Thyroid gland (tissue), 4 donors: ENCODE data around the gene SERPINA9. TPM values are rescaled to one million over a fixed set of nuclear protein-coding genes. Genes with fewer than 3 reads are reported as not detected.

ENCODE experiments used
- DNase-seq, 2 donors: peaks; one replicate each; pipeline ENCODE4 v3.0.0-alpha.2; 2019
- H3K27ac ChIP-seq, 3 donors: fragments of 200-600 bp; sonication (generic); 1 replicate in 2 of 3; 2 replicates in 1 of 3; pipeline ENCODE4 v1.5.1; 2016 to 2019; ENCODE audit warnings: mild to moderate bottlenecking in 1 of 3, moderate library complexity in 1 of 3
- H3K27me3 ChIP-seq: fragments of 200-600 bp; sonication (generic); one replicate; pipeline ENCODE4 v1.5.1; 2019
- H3K36me3 ChIP-seq, 2 donors: fragments of 200-600 bp; sonication (generic); one replicate each; pipeline ENCODE4 v1.5.1; 2016 to 2019
- H3K4me1 ChIP-seq, 2 donors: fragments of 200-600 bp; sonication (generic); one replicate each; pipeline ENCODE4 v1.5.1; 2017 to 2019
- H3K4me3 ChIP-seq, 3 donors: fragments of 200-600 bp; sonication (generic); replicated peaks in 1 of 3; 1 replicate in 2 of 3; 2 replicates in 1 of 3; pipeline ENCODE4 v1.5.1; 2016; ENCODE audit warnings: mild to moderate bottlenecking in 1 of 3
- H3K9me3 ChIP-seq: fragments of 200-600 bp; sonication (generic); one replicate; pipeline ENCODE4 v1.5.1; 2017
- POLR2A ChIP-seq, 2 donors: fragments of 450-650 bp; IDR thresholded peaks; one replicate each; pipeline ENCODE4 v1.6.1; 2017; ENCODE audit warnings: antibody characterized with exemption in 2 of 2, mild to moderate bottlenecking in 2 of 2, moderate library complexity in 1 of 2
- WGBS, 2 donors: methylation state at CpG; one replicate each; pipeline ENCODE4 v1.1.5; 2017; 5-methylcytosine and 5-hydroxymethylcytosine counted together
- intact Hi-C: fragments of 100-400 bp; cut with DNase I; formaldehyde crosslinking; loops from one replicate; pipeline ENCODE4 v1.15.1; 2023
- total RNA-seq, 4 donors: library from RNA; depleted of rRNA; stranded (reverse); fragments of >200 nt; gene quantifications; one replicate each; pipeline ENCODE4 v1.2.3, GENCODE V29; 2016
- TF ChIP-seq, protein P1 (sequence below), 6 experiments: fragments of 200-600 bp in 3 of 6; fragments of 450-650 bp in 3 of 6; sonication (generic) in 3 of 6; IDR thresholded peaks; one replicate each; pipeline ENCODE4 v1.5.1; 2016 to 2019; ENCODE audit warnings: antibody characterized with exemption in 6 of 6, mild to moderate bottlenecking in 2 of 6, inconsistent platforms in 1 of 6, moderate library complexity in 1 of 6

The SERPINA9 gene
- total RNA-seq, 4 donors from 2014 or later: not detected

DNA sequence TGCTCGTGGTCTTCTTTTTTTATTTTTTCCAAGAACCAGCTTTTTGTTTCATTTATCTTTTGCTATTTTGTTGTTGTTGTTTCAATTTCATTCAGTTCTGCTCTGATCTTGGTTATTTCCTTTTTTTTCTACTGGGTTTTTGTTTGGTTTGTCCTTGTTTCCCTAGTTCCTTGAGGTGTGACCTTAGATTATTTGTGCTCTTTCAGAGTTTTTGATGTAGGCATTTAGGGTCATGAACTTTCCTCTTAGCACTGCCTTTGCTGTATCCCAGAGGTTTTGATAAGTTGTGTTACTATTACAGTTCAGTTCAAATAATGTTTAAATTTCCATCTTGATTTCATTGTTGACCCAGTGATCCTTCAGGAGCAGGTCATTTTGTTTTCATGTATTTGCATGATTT, 20.1 kb downstream of the SERPINA9 start:
- no peak overlapping the region for H3K27ac ChIP-seq
- no peak for DNase-seq
- no peaks in the 10 kb centered on the region for H3K36me3 ChIP-seq
- 18 to 32% methylated on average over 1 of the region's 1 CpG for WGBS, 2 donors
- no peaks in the 10 kb centered on the region for H3K9me3 ChIP-seq
- no peak overlapping the region for H3K4me3 ChIP-seq
- H3K4me1 ChIP-seq: no peaks in the 10 kb centered on the region
- intact Hi-C loops: no loop called here
- no peaks in the 10 kb centered on the region for H3K27me3 ChIP-seq
- TF ChIP-seq, protein P1, sequence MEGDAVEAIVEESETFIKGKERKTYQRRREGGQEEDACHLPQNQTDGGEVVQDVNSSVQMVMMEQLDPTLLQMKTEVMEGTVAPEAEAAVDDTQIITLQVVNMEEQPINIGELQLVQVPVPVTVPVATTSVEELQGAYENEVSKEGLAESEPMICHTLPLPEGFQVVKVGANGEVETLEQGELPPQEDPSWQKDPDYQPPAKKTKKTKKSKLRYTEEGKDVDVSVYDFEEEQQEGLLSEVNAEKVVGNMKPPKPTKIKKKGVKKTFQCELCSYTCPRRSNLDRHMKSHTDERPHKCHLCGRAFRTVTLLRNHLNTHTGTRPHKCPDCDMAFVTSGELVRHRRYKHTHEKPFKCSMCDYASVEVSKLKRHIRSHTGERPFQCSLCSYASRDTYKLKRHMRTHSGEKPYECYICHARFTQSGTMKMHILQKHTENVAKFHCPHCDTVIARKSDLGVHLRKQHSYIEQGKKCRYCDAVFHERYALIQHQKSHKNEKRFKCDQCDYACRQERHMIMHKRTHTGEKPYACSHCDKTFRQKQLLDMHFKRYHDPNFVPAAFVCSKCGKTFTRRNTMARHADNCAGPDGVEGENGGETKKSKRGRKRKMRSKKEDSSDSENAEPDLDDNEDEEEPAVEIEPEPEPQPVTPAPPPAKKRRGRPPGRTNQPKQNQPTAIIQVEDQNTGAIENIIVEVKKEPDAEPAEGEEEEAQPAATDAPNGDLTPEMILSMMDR (IDR thresholded peaks at IDR 0.05): no peak
- no peak for TF ChIP-seq POLR2A (IDR thresholded peaks at IDR 0.05)

DNA sequence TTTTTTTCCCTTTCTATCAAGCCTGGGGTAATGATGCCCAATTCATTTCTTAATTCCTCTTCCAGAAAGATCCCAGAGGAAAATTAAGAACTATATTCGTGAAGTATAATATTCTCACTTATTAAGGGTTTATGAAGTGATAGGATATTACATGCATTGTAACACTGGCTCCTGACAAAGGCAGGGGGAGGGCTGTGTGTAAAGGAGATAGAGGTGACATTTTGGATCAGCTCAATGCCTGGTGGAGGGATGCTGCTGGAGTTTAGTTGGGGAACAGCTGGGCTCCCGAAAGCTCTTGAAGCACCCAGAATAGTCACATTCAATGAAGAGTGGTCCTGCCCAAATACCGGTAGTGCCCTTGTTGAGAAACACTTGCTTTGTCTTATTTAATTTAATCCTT, 24.2 kb downstream of the SERPINA9 start:
- DNase-seq: no peak
- Histone ChIP-seq H3K27ac (no peak overlapping the region), H3K27me3 (no peaks in the 10 kb centered on the region), H3K9me3 (no peaks in the 10 kb centered on the region), H3K4me3 (no peak overlapping the region), H3K36me3 (no peaks in the 10 kb centered on the region), H3K4me1 (no peaks in the 10 kb centered on the region)
- 53% methylated on average over 3 of the region's 3 CpGs for WGBS, 2 donors
- TF ChIP-seq, protein P1 (IDR thresholded peaks at IDR 0.05): no peak
- no peak for TF ChIP-seq POLR2A (IDR thresholded peaks at IDR 0.05)
- intact Hi-C loops: no loop called here

DNA sequence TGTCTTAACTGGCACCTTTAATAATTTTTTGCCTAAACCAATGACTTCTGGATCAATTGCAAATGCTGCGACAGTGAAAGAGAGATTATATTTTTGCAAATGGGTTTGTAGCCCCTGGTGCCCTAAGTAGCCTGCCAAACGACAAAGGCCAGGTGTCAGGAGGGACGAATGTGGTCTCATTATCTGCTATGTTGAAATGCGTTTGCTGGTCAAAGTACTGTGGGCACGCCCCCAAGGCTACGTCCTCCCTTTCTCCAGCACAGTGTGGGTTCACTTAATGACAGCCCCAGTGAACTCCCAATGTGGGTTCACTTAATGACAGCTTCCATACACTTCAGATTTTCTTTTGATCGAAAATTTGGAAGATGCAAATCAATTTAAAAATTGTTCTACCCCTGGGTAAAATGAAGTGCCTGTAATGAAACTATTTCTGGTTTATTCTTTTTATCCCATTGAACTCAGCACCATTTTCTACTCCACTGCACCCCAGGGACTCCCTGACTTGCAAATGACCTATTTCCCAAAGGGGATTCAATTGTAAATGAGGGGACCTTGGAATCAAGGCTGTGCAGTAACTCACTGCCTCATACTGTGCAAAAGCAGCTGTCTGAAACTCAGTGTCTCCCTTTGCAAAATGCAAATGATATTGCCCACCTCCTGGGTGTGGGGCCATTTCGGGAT, 24.8 kb downstream of the SERPINA9 start:
- Histone ChIP-seq H3K4me1 (no peaks in the 10 kb centered on the region), H3K4me3 (no peak overlapping the region), H3K27me3 (no peaks in the 10 kb centered on the region), H3K27ac (no peak overlapping the region), H3K9me3 (no peaks in the 10 kb centered on the region), H3K36me3 (no peaks in the 10 kb centered on the region)
- WGBS, 2 donors: 20 to 32% methylated on average over 8 of the region's 8 CpGs
- TF ChIP-seq, protein P1 (IDR thresholded peaks at IDR 0.05): no peak
- TF ChIP-seq POLR2A (IDR thresholded peaks at IDR 0.05): no peak
- DNase-seq: no peak
- intact Hi-C loops: no loop called here

DNA sequence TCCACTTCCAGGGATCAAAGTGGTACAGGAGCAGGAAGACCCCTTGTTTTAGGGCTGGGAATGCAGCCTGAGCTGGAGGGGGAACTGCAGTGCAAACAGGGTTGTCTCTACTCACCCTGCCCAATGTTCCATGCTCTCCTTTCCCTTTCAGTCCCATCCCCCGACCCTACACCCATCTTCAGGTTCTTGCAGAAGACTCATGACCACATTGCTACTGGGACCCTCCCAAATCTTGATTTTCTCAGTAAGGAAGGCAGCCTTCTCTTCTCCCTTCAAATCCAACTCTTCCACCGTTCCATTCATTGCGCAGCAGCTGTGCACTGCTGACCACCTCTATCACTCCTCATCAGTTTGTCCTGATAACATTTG, 25.3 kb downstream of the SERPINA9 start:
- Histone ChIP-seq H3K36me3 (no peaks in the 10 kb centered on the region), H3K27me3 (no peaks in the 10 kb centered on the region), H3K4me1 (no peaks in the 10 kb centered on the region), H3K9me3 (no peaks in the 10 kb centered on the region), H3K27ac (no peak overlapping the region), H3K4me3 (no peak overlapping the region)
- intact Hi-C loops: no loop called here
- WGBS, 2 donors: 57 to 69% methylated on average over 3 of the region's 3 CpGs
- DNase-seq: no peak
- no peak for TF ChIP-seq POLR2A (IDR thresholded peaks at IDR 0.05)
- TF ChIP-seq, protein P1 (IDR thresholded peaks at IDR 0.05): no peak

DNA sequence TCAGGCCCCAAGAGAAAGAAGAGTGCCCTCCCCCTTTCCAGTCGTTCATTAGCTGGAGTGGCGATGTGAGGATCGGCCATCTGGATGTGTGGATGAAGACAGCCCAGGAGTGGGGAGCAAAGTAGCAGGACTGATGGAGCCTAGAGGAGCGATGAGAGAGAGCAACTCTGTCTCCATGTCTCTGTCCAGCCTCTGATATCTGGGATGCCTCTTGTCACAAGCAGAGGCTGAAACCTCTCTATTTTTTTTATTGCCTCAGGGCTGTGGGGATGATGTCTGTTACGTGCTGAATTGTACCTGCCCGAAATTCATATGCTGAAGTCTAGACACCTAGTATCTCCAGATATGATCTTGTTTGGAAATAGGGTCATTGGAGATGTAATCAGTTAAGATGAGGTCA, 26.1 kb downstream of the SERPINA9 start:
- H3K36me3 ChIP-seq: no peaks in the 10 kb centered on the region
- no peak for TF ChIP-seq POLR2A (IDR thresholded peaks at IDR 0.05)
- TF ChIP-seq, protein P1 (IDR thresholded peaks at IDR 0.05): no peak
- 71 to 74% methylated on average over 6 of the region's 6 CpGs for WGBS, 2 donors
- DNase-seq: no peak
- H3K4me3 ChIP-seq: no peak overlapping the region
- H3K27ac ChIP-seq: no peak overlapping the region
- no peaks in the 10 kb centered on the region for H3K9me3 ChIP-seq
- intact Hi-C loops: no loop called here
- H3K27me3 ChIP-seq: no peaks in the 10 kb centered on the region
- no peaks in the 10 kb centered on the region for H3K4me1 ChIP-seq
